Inflammatory macrophage (primary cell): ENCODE data around the gene EDNRA.

Experiments
- DNase-seq, 2 donors: peaks; one replicate each; pipeline ENCODE4 v3.0.0-alpha.2; 2020 to 2022

EDNRA gene

DNA sequence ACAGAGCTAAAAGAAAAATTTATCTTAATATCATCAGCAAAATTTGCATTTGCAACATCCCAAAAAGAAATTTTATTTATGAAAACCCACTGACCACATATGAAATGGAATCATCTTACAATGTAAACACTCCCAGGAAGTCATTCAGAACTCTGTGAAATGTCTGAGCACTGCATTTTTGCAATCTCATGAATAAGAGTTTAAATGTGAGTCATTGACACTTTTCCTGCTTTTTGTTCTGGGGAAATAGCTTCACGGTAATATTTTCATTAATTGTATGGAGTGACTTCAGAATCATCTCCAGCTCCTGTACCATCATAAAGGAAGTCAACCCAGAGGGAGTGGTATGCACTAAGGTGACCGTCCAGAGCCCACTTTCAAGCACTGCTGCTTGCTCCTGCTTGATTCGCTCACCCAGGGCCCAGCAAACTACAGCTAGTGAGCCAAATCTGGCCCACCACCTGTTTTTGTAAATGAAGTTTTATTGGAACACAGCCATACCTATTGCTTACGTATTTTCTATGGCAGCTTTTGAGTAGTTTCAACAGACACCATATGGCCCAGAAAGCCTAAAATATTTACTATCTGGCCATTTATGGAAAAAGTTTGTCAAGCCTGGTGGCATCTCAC is 17.2 kb downstream of the EDNRA start:
- DNase-seq, result no peak

GRCh38 chr4:147508346-147508745 is 27.4 kb downstream of the EDNRA start:
- no peak for DNase-seq

- no peak for DNase-seq
These were observed 28.5 kb downstream of the EDNRA start for GRCh38 chr4:147509386-147509785.

DNA sequence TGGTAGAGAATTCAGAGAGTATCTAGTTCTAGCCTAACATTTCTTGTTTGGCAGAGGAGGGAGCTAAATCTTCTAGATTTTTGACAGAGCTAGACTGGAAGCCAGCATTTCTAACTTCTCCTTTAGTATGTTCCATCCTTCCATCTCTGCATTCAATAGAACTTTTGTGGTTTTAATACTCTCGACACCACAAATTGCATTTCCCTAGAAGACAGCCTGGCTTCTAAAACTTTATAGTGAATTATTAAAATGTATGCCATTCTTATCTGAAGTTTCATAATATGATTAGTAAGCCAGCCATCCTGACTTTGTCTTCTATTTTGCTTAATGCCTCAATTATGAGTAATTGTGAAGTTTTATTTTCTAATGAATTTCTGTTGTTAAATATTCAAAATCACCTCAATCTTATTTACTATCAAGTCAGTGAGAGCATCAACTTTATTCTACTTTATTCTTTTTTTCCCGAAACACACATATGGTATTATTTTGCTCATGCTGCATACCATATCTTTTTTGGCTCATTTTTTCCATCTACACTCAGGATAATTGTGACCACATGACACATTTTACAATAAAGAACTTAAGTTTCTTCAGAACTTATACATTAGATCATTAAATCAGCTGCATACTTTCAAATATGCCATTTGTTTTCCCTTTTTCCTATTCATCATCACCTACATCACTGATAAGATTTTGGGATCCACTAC is 30.2 kb downstream of the EDNRA start:
- no peak for DNase-seq

DNA sequence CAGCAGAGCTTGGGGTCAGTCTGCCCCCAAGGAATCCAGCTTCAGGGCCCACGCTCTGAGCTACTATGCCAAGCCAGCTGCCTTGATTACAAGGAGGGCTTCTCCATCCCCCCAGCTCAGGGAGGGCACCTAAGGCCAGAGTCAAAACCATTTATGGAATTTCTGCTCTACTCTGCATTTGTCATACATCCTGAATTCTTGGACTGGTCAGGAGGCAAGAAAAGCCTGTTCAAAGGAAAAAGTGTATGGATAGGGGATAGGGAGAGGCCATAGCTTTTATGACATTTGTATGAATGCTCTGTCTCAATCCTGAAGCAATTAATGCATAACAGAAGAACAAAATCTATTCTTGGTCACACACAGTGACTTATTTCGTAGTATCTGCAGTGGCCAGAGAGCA is 32.2 kb downstream of the EDNRA start:
- no peak for DNase-seq

DNA sequence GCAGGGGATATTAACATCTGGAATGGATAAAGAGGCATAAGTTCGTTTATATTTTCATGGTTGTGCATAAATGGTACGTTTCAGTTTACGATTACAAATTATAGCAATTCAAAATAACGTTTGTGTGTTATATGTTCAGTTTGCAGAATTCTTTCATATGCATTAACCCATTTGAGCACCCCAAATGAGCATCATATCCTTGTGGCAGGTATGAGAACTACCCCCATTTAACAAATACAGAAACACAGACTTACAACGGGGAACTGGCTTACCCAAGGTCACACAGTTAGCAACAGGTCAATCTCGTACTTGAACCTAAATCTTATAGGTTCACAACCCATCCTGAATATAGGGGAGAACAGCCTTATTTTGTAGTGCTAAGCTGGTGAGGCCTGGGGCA is 33.1 kb downstream of the EDNRA start:
- DNase-seq, result no peak

DNA sequence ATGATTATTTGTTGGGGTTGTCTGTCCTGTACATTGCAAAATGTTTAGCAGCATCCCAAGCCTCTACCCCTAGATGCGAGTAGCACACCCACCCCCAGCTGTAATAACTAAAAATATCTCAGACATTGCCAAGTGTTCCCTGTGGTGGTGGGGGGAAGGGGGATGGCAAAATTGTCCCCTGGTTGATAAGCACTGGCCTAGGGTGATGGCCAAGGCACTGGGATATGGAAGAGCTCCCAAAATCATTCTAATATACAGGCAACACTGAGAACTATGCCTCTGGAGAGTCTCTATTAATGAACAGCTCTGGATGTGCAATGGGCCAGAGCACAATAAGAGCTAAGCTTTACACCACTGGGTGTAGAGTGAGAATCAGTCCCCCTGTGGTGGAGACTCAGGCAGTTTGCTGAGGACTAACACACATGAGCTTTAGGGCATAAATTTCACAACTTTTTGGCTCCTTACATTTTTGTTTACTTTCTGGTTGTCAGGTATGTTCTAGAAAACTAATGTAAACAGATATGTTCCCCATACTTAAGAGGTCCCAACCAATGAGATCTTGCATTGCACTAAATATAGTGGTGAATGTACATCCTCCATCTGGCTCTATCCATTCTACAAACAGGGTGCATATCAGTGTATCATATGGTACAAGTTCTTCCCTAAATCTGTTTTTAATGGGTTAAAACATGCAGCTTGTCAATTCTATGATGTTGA is 34.5 kb downstream of the EDNRA start:
- no peak for DNase-seq

GRCh38 chr4:147516133-147516532 is 35.2 kb downstream of the EDNRA start:
- DNase-seq, result peak in 1 of 2 donors; percentile 8

- DNase-seq, result no peak
These were observed 37.2 kb downstream of the EDNRA start for GRCh38 chr4:147518086-147518485.

DNA sequence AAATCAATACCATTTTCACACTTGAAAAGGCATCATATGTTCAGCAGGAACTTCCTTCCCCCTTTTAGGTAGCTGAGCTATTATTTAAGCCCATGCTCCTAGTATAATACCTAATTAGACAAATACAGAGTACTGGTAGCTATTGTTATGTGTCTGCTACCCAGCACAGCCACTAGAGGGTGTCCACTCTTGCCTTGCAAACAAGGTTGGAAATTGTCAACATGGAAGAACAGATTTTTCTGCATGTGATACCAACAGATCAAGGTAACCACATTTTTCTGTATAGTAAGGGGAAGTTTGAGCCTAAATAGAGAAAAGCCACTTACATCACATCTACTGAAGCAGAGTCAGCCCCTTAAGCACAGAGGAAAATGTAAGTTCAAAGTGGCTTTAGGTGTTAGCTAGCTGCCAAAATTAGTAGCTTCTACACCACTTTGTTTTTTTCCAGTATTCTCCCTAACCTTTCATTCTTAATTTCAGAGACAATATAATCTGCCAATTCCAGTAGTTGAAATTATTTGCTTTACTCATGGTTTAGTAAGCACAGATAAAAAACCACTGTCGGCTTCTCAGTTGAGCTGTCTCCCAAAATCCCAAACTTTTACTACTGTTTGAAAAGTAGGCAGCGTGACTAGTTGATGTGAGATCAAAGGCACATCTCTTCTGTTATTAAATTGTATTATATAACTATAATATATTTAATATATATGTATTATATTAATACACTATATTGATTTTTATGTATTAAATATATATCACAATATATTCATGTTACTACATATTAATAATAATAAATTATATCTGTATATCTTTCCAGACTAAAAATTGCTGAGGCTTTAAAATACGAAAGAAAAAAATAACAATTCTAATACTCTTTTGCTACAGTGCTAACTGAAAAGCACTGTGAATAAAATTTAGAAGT is 38.2 kb downstream of the EDNRA start:
- peak; percentile 56 to 59 for DNase-seq

DNA sequence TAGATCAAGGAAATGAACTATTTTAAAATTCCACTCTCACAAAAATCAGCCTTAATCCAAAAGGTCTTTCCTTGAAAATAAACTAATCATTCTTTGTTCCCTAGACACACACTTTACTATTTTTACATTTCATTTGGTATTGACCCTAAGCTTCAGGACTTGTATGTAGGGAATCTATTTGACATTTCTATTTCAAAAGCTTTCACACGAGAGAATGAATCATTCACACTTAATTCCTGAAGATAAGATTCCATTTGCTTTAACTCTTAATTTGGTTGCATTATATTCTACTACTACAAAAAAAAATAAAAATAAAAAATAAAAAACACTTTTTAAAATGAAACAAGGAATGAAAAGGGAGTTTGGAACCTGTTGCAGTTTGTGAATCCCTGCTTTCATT is 43.7 kb downstream of the EDNRA start:
- DNase-seq, result no peak

GRCh38 chr4:147525494-147526271 is 44.8 kb downstream of the EDNRA start:
- DNase-seq, result no peak

GRCh38 chr4:147526272-147526654 is 45.4 kb downstream of the EDNRA start:
- no peak for DNase-seq

DNA sequence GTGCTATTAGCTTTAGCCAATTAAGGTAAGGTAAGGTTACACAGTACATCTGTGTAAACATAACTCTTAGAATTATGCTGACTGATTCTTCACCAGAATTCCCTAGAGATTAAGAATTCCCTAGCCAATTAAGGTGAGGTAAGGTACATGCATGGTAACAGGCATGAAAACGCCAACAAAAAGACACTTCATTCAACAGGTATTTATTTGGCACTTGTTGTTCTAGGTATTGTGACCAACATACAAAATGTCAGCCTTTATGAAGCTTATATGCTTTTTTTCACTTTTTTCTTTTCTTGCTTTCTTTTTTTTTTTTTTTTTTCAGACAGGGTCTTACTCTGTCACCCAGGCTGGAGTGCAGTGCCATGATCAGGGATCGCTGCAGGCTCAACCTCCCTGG is 47.2 kb downstream of the EDNRA start:
- DNase-seq, result no peak

- no peak for DNase-seq
These were observed 49.2 kb downstream of the EDNRA start for GRCh38 chr4:147530134-147530533.

DNA sequence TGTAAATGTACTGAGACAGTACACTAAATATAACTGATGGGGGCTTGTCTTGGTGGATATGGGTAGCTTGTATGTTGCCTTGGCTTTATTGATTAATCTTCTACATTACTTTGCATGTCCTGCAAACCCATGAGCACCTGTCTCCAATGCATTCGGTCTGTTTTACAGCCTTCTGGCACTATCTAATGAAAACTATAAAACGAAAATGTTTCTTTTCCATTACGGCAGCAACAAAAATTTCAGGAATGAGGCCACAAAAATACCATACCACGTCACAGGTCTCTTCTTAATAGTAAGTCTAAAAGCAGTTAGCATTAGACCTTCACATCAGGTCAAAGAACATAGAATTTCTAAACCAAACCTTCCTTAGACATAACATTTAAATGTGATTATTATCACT is 49.8 kb downstream of the EDNRA start:
- DNase-seq, result no peak

DNA sequence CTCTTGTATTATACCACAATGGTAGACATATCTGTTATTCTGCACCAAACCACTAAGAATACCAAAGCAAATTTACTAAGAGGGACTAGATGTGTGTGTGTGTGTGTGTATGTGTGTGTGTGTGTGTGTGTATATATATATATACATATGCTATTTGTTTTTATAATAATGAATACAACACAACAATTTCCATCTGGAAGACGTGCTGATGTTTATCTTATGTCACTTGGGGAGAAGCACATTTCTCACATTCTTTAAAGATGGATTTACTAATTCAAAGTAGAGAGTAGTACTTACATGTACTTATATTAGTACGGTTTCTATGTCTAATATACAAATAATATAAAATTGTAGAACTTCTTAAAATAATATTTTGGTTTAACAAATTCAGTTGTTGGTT is 52.0 kb downstream of the EDNRA start:
- DNase-seq, result no peak

DNA sequence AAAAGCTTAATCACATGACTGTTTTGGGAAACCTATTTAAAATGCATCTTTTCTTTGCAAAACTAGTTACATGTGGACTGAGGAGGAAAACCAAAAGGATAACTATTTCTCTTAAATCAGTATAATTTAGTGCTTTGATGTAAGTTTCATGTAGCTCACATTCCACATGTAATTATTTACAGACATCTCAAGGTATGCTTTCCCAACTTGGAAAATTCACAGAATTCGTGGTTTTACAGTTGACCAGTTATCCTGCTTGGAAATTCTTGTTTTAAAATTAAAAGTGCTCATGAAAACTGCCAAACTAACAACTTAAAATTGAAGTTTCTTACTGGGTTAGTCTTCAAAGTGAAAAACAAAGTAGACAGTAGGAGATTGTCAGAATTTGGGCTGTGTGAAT is 52.4 kb downstream of the EDNRA start:
- no peak for DNase-seq

DNA sequence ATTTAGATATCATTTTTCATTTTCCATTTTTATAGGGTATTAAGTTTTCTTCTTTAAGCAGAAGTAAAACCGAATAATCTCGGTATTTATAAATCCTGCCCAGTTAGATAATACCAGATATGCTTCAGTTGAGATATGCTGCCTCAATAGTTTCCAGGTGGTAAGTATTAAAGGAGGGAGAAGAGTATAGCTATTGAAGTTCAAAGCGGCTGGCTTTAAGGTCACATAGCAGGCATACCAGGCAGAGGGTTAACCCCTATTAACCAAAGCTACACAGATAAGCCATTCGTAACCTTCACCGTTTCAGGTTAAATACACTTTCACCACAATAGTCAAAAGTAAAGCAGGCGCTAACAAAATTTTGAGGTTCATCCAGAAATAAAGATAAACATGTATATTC is 54.2 kb downstream of the EDNRA start:
- no peak for DNase-seq

DNA sequence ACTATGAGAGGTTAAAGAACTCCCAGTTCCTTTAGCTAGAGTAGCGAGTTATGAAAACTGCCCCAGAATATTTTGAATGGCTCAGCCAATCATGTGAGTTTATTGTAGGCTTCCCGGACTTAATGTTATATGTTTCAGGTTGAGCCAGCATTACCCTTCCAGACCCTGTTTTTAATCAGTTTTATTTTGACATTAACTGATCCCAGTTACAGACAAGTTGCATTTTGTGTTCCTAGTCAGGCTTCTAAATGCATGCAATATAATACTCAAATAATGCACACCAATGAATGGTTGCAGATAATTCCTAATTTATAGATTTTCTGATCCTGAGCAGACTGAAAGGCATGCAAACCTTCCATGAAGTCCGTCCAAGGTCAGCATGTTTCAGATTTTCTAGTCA is 57.8 kb downstream of the EDNRA start:
- no peak for DNase-seq

GRCh38 chr4:147539959-147540358 is 59.1 kb downstream of the EDNRA start:
- DNase-seq, result no peak
